Activated CD8-positive, alpha-beta memory T cell treated with anti-CD3 and anti-CD28 coated beads, Interleukin-2, amount 50 U/mL, for 24 hours (primary cell): Measurements from ENCODE around the gene SGK2.
A peak's percentile ranks its signal among the peaks of the same experiment; 100 is the strongest.
"Not testable (repeated sequence)": the region's sequence is repeated elsewhere in the genome, so short reads cannot be mapped to it uniquely, and the experiment has no call there.

ENCODE experiments used
- DNase-seq: peaks from one replicate; pipeline ENCODE4 v3.0.0-alpha.2; 2020; ENCODE audit errors: extremely low read depth

The SGK2 gene

GRCh38 chr20:43563991-43564390, 5.2 kb downstream of the SGK2 start:
- DNase-seq, result no peak

GRCh38 chr20:43564455-43564854, 5.6 kb downstream of the SGK2 start:
- no peak for DNase-seq

- no peak for DNase-seq
These were observed 6.3 kb downstream of the SGK2 start for GRCh38 chr20:43564993-43565757.

GRCh38 chr20:43565758-43566104, 6.9 kb downstream of the SGK2 start:
- DNase-seq, result no peak

GRCh38 chr20:43567477-43567876, 8.7 kb downstream of the SGK2 start:
- no peak for DNase-seq

GRCh38 chr20:43568706-43569105, 9.9 kb downstream of the SGK2 start:
- no peak for DNase-seq

GRCh38 chr20:43569282-43569681, 10.5 kb downstream of the SGK2 start:
- DNase-seq, result no peak

- no peak for DNase-seq
These were observed 11.7 kb downstream of the SGK2 start for GRCh38 chr20:43570496-43570895.

GRCh38 chr20:43571310-43571709, 12.5 kb downstream of the SGK2 start:
- no peak for DNase-seq

GRCh38 chr20:43571771-43572170, 12.9 kb downstream of the SGK2 start:
- no peak for DNase-seq

GRCh38 chr20:43572891-43573290, 14.1 kb downstream of the SGK2 start:
- DNase-seq, result no peak

- no peak for DNase-seq
These were observed 17.3 kb downstream of the SGK2 start for GRCh38 chr20:43576108-43576507.

- DNase-seq, result no peak
These were observed 21.3 kb downstream of the SGK2 start for GRCh38 chr20:43579861-43580793.

GRCh38 chr20:43583133-43583864, 24.5 kb downstream of the SGK2 start:
- no peak for DNase-seq

- DNase-seq, result no peak
These were observed 25.2 kb downstream of the SGK2 start for GRCh38 chr20:43583982-43584432.

- DNase-seq, result no peak
These were observed 25.8 kb downstream of the SGK2 start for GRCh38 chr20:43584448-43585136.

- no peak for DNase-seq
These were observed 27.8 kb downstream of the SGK2 start for GRCh38 chr20:43586641-43587040.

- not testable (repeated sequence) for DNase-seq
These were observed 29.7 kb downstream of the SGK2 start for GRCh38 chr20:43588526-43588925.

GRCh38 chr20:43590036-43590391, 31.2 kb downstream of the SGK2 start:
- no peak for DNase-seq

- peak; percentile 76 for DNase-seq
These were observed 31.8 kb downstream of the SGK2 start, which contains the start of gene IFT52 for GRCh38 chr20:43590392-43591303. Gene IFT52, plus strand, starts transcription at chr20:43590937. Its CDS starts 3,762 bp downstream, at chr20:43594699.
